Fibroblast of pulmonary artery (primary cell): ENCODE results near the gene TNNI3K.

Experiments used
- DNase-seq: peaks from one replicate; pipeline ENCODE4 v3.0.0-alpha.2; 2010; ENCODE audit warnings: low read depth
- H3K4me3 ChIP-seq: replicated peaks from 2 replicates; pipeline ENCODE4 v1.5.1; 2011; ENCODE audit warnings: low read depth, mild to moderate bottlenecking, control low read depth, low read length, moderate library complexity
- CTCF ChIP-seq: IDR thresholded peaks from 2 replicates; pipeline ENCODE4 v1.5.1; 2011; ENCODE audit warnings: mild to moderate bottlenecking, control low read depth, low read length, inconsistent platforms; ENCODE audit errors: missing control alignments

The TNNI3K gene

GRCh38 chr1:74380252-74380651 is 145.1 kb downstream of the TNNI3K start:
- no peak overlapping the region for H3K4me3 ChIP-seq
- no peak for TF ChIP-seq CTCF
- DNase-seq = no peak

- TF ChIP-seq CTCF = no peak
- no peak overlapping the region for H3K4me3 ChIP-seq
- DNase-seq = no peak
These were observed 153.7 kb downstream of the TNNI3K start for GRCh38 chr1:74388855-74389254.

- TF ChIP-seq CTCF = no peak
- no peak overlapping the region for H3K4me3 ChIP-seq
- DNase-seq = no peak
These were observed 157.0 kb downstream of the TNNI3K start for GRCh38 chr1:74392186-74392585.

GRCh38 chr1:74392840-74393239 is 157.7 kb downstream of the TNNI3K start:
- no peak overlapping the region for H3K4me3 ChIP-seq
- DNase-seq = no peak
- no peak for TF ChIP-seq CTCF

DNA sequence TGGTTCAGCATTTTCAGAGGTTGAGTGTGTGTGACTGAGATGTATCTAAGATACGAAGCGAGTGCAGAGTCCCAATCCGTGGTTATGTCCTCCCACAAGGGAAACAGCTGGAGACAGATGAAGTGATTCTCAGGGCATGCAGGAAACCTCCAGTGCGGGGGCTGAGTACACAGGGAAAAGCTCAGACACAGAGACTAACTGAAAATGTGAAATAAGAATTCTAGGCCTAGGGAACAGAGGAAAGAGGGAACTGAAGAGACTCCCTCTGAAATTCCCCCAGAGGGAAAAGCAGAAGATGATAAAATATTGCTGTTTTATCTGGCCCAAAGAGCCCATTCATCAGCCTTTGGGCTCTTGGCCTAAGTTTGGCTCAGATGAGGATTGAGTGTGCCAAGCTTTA is 160.4 kb downstream of the TNNI3K start:
- peak; percentile 20 for DNase-seq
- H3K4me3 ChIP-seq = no peak overlapping the region
- no peak for TF ChIP-seq CTCF

DNA sequence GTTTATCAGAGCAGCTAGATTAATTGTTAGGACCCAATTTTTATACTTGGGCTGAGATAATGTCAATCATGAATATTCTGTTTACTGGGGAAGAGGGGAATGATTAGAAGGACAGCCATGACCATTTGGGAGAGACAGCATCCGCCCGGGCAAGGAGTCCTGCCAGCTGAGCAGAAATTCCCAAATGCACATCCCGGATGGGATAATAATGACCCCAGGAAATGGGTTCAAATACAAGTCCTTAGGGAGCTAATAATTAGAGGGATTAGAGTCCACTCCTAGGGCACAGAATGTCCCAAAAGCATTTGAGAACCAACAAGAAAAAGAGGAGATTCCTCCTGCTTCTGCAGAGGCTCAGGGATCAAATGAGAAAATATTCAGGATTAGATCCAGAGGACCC is 161.3 kb downstream of the TNNI3K start:
- TF ChIP-seq CTCF = no peak
- no peak for DNase-seq
- H3K4me3 ChIP-seq = no peak overlapping the region

GRCh38 chr1:74396933-74397332 is 161.7 kb downstream of the TNNI3K start:
- no peak overlapping the region for H3K4me3 ChIP-seq
- no peak for TF ChIP-seq CTCF
- peak; percentile 1 for DNase-seq
